Retinal pigment epithelial cell (primary cell): ENCODE results near the gene TLE3.

Experiments used
- DNase-seq: peaks from one replicate; pipeline ENCODE4 v3.0.0-alpha.2; 2010; ENCODE audit warnings: low read depth
- H3K4me3 ChIP-seq: 2 replicates; pipeline ENCODE4 v1.5.1; 2011; ENCODE audit warnings: mild to moderate bottlenecking, low read length, control low read depth, moderate library complexity
- CTCF ChIP-seq: conservative IDR thresholded peaks from 2 replicates; pipeline ENCODE4 v1.5.1; 2011; ENCODE audit warnings: low read depth, low read length, control low read depth, inconsistent platforms

Gene TLE3

GRCh38 chr15:70048198-70048565 lies 49.5 kb downstream of the TLE3 start:
- TF ChIP-seq CTCF: no peak
- no peak overlapping the region for H3K4me3 ChIP-seq
- DNase-seq: no peak

- no peak for DNase-seq
- no peak overlapping the region for H3K4me3 ChIP-seq
Observed at GRCh38 chr15:70047386-70048197, 50.1 kb downstream of the TLE3 start.

GRCh38 chr15:70046679-70047369 lies 50.9 kb downstream of the TLE3 start:
- TF ChIP-seq CTCF: no peak
- no peak overlapping the region for H3K4me3 ChIP-seq
- DNase-seq: no peak

More at GRCh38 chr15:70047386-70048197, 50.1 kb downstream of the TLE3 start:
- no peak for TF ChIP-seq CTCF

- TF ChIP-seq CTCF: no peak
- DNase-seq: no peak
- H3K4me3 ChIP-seq: no peak overlapping the region
Observed at GRCh38 chr15:70045045-70045444, 52.7 kb downstream of the TLE3 start.

- no peak for DNase-seq
- no peak overlapping the region for H3K4me3 ChIP-seq
- no peak for TF ChIP-seq CTCF
Observed at GRCh38 chr15:70044168-70044567, 53.5 kb downstream of the TLE3 start.

- no peak for DNase-seq
- no peak overlapping the region for H3K4me3 ChIP-seq
- no peak for TF ChIP-seq CTCF
Observed at GRCh38 chr15:70043590-70043989, 54.1 kb downstream of the TLE3 start.
